ENCODE results near the gene EFCAB14. TPM values are rescaled to one million over a fixed set of nuclear protein-coding genes. Genes with fewer than 3 reads are reported as not detected.
A peak's percentile ranks its signal among the peaks of the same experiment; 100 is the strongest.

Gene EFCAB14
- total RNA-seq, 1 donor from 2014 or later = 32.4 TPM

- no peak for FAIRE-seq
- TF ChIP-seq CTCF (IDR thresholded peaks at IDR 0.05; ENCODE audit: insufficient read depth, low read length, severe bottlenecking) = no peak
- H3K27me3 ChIP-seq (ENCODE audit: control insufficient read depth, insufficient read depth, low read length) = no peaks in the 10 kb centered on the region
- peaks cover 7% of the 10 kb centered on the region for H3K36me3 ChIP-seq (ENCODE audit: control insufficient read depth, insufficient read depth, low read length)
- peak; percentile 84 for DNase-seq (ENCODE audit: low read depth)
- no peak overlapping the region for H3K4me3 ChIP-seq (ENCODE audit: low read depth, low read length)
Observed at GRCh38 chr1:46639547-46639946, 79.4 kb downstream of the EFCAB14 start.

GRCh38 chr1:46638921-46639320 lies 80.0 kb downstream of the EFCAB14 start:
- Histone ChIP-seq H3K27me3 (ENCODE audit: control insufficient read depth, insufficient read depth, low read length) (no peaks in the 10 kb centered on the region), H3K36me3 (ENCODE audit: control insufficient read depth, insufficient read depth, low read length) (peaks cover 10% of the 10 kb centered on the region), H3K4me3 (ENCODE audit: low read depth, low read length) (no peak overlapping the region)
- no peak for FAIRE-seq
- TF ChIP-seq CTCF (IDR thresholded peaks at IDR 0.05; ENCODE audit: insufficient read depth, low read length, severe bottlenecking) = no peak
- DNase-seq (ENCODE audit: low read depth) = no peak

GRCh38 chr1:46637444-46638083 lies 81.3 kb downstream of the EFCAB14 start:
- no peak for DNase-seq (ENCODE audit: low read depth)
- TF ChIP-seq CTCF (IDR thresholded peaks at IDR 0.05; ENCODE audit: insufficient read depth, low read length, severe bottlenecking) = no peak
- peaks cover 10% of the 10 kb centered on the region for H3K36me3 ChIP-seq (ENCODE audit: control insufficient read depth, insufficient read depth, low read length)
- FAIRE-seq = no peak
- H3K27me3 ChIP-seq (ENCODE audit: control insufficient read depth, insufficient read depth, low read length) = no peaks in the 10 kb centered on the region
- no peak overlapping the region for H3K4me3 ChIP-seq (ENCODE audit: low read depth, low read length)

GRCh38 chr1:46635205-46635604 lies 83.7 kb downstream of the EFCAB14 start:
- no peak for TF ChIP-seq CTCF (IDR thresholded peaks at IDR 0.05; ENCODE audit: insufficient read depth, low read length, severe bottlenecking)
- no peak for DNase-seq (ENCODE audit: low read depth)
- no peak overlapping the region for H3K4me3 ChIP-seq (ENCODE audit: low read depth, low read length)
- H3K27me3 ChIP-seq (ENCODE audit: control insufficient read depth, insufficient read depth, low read length) = no peaks in the 10 kb centered on the region
- peaks cover 10% of the 10 kb centered on the region for H3K36me3 ChIP-seq (ENCODE audit: control insufficient read depth, insufficient read depth, low read length)
- FAIRE-seq = peak; percentile 40

GRCh38 chr1:46630719-46631118 lies 88.2 kb downstream of the EFCAB14 start:
- no peak for FAIRE-seq
- no peak for TF ChIP-seq CTCF (IDR thresholded peaks at IDR 0.05; ENCODE audit: insufficient read depth, low read length, severe bottlenecking)
- DNase-seq (ENCODE audit: low read depth) = no peak
- Histone ChIP-seq H3K27me3 (ENCODE audit: control insufficient read depth, insufficient read depth, low read length) (no peaks in the 10 kb centered on the region), H3K36me3 (ENCODE audit: control insufficient read depth, insufficient read depth, low read length) (peaks cover 9% of the 10 kb centered on the region), H3K4me3 (ENCODE audit: low read depth, low read length) (no peak overlapping the region)

Other genes with a start within 250 kb of the EFCAB14 start
- gene DMBX1, start 229.3 kb downstream of the EFCAB14 start, total RNA-seq = not detected in 2 replicates
- not detected in 2 replicates for gene KNCN, start 167.5 kb downstream of the EFCAB14 start, total RNA-seq
- 16.8 and 21.8 TPM in 2 replicates for gene MKNK1, start 114.8 kb downstream of the EFCAB14 start, total RNA-seq
- 7.8 and 8.4 TPM in 2 replicates for gene MOB3C, start 102.3 kb downstream of the EFCAB14 start, total RNA-seq
- 29.2 and 33.5 TPM in 2 replicates for gene ATPAF1, start 50.8 kb downstream of the EFCAB14 start, total RNA-seq
- gene TEX38, start 47.3 kb downstream of the EFCAB14 start, total RNA-seq = not detected in 2 replicates
- 3.6 TPM in 1 of 2 replicates, not detected in the other for gene CYP4B1, start 79.9 kb upstream of the EFCAB14 start, total RNA-seq
- not detected in 2 replicates for gene CYP4A11, start 222.4 kb upstream of the EFCAB14 start, total RNA-seq

Measured in bronchial epithelial cell (primary cell).